ENCODE data around the gene GKAP1. TPM values are rescaled to one million over a fixed set of nuclear protein-coding genes. Genes with fewer than 3 reads are reported as not detected.
"Not testable (repeated sequence)": the region's sequence is repeated elsewhere in the genome, so short reads cannot be mapped to it uniquely, and the experiment has no call there.

GKAP1 gene
- total RNA-seq, 1 donor from 2014 or later, result 33.4 TPM

GRCh38 chr9:83815120-83815519 is 2.4 kb downstream of the GKAP1 start:
- Histone ChIP-seq H3K27me3 (peaks cover 24% of the 10 kb centered on the region), H4K20me1 (ENCODE audit: low read depth) (peaks cover 12% of the 10 kb centered on the region), H3K79me2 (ENCODE audit: low read depth) (peaks cover 12% of the 10 kb centered on the region)
- not testable (repeated sequence) for H3K27ac ChIP-seq; H3K4me1 ChIP-seq; H3K27me3 Mint-ChIP-seq (ENCODE audit: insufficient read depth, low read depth); H3K27ac Mint-ChIP-seq; H3K4me2 ChIP-seq; H3K9me3 Mint-ChIP-seq; H3K36me3 ChIP-seq; H3K9ac ChIP-seq; H3K4me1 Mint-ChIP-seq; H3K9me3 ChIP-seq (ENCODE audit: low read depth); H3F3A ChIP-seq (ENCODE audit: low read depth); DNase-seq (ENCODE audit: low spot score); H3K4me3 ChIP-seq; H2AFZ ChIP-seq (replicated peaks)
- Mint-ChIP-seq H3K36me3 (peaks cover 10% of the 10 kb centered on the region), H3K4me3 (peak overlapping the region; percentile 10)

GRCh38 chr9:83809213-83809612 is 8.4 kb downstream of the GKAP1 start:
- not testable (repeated sequence) for H2AFZ ChIP-seq (replicated peaks); H3K4me3 Mint-ChIP-seq; H3K27ac Mint-ChIP-seq; H3K9ac ChIP-seq; H3K4me2 ChIP-seq; DNase-seq (ENCODE audit: low spot score); H3K27ac ChIP-seq; H3K4me1 ChIP-seq; H3K4me3 ChIP-seq; H3K36me3 ChIP-seq; H3K4me1 Mint-ChIP-seq; H3K9me3 ChIP-seq (ENCODE audit: low read depth); H4K20me1 ChIP-seq (ENCODE audit: low read depth); H3F3A ChIP-seq (ENCODE audit: low read depth); H3K27me3 ChIP-seq; H3K27me3 Mint-ChIP-seq (ENCODE audit: insufficient read depth, low read depth); H3K9me3 Mint-ChIP-seq; H3K79me2 ChIP-seq (ENCODE audit: low read depth)
- H3K36me3 Mint-ChIP-seq, result peaks cover 20% of the 10 kb centered on the region

GRCh38 chr9:83804454-83804853 is 13.1 kb downstream of the GKAP1 start:
- not testable (repeated sequence) for H4K20me1 ChIP-seq (ENCODE audit: low read depth); DNase-seq (ENCODE audit: low spot score); H3K9me3 Mint-ChIP-seq; H3K4me3 Mint-ChIP-seq; H3K9me3 ChIP-seq (ENCODE audit: low read depth); H3K27me3 ChIP-seq; H3K9ac ChIP-seq; H3K4me1 Mint-ChIP-seq; H3K27ac ChIP-seq; H3F3A ChIP-seq (ENCODE audit: low read depth); H3K4me1 ChIP-seq; H3K27ac Mint-ChIP-seq; H3K36me3 ChIP-seq; H2AFZ ChIP-seq (replicated peaks); H3K27me3 Mint-ChIP-seq (ENCODE audit: insufficient read depth, low read depth); H3K79me2 ChIP-seq (ENCODE audit: low read depth); H3K4me3 ChIP-seq; H3K4me2 ChIP-seq
- peaks cover 23% of the 10 kb centered on the region for H3K36me3 Mint-ChIP-seq

GRCh38 chr9:83803941-83804340 is 13.6 kb downstream of the GKAP1 start:
- H3K27ac ChIP-seq; H3K36me3 ChIP-seq; H3F3A ChIP-seq (ENCODE audit: low read depth); H3K4me1 Mint-ChIP-seq; H3K4me2 ChIP-seq; H2AFZ ChIP-seq (replicated peaks); H3K9ac ChIP-seq; DNase-seq (ENCODE audit: low spot score); H3K27me3 ChIP-seq; H3K79me2 ChIP-seq (ENCODE audit: low read depth); H4K20me1 ChIP-seq (ENCODE audit: low read depth); H3K9me3 ChIP-seq (ENCODE audit: low read depth); H3K4me3 Mint-ChIP-seq; H3K27ac Mint-ChIP-seq; H3K9me3 Mint-ChIP-seq; H3K27me3 Mint-ChIP-seq (ENCODE audit: insufficient read depth, low read depth); H3K4me3 ChIP-seq; H3K4me1 ChIP-seq: not testable (repeated sequence)
- H3K36me3 Mint-ChIP-seq, result peaks cover 25% of the 10 kb centered on the region

- H4K20me1 ChIP-seq (ENCODE audit: low read depth), result no peaks in the 10 kb centered on the region
- H2AFZ ChIP-seq (replicated peaks), result no peak overlapping the region
- Mint-ChIP-seq H3K27me3 (ENCODE audit: insufficient read depth, low read depth) (no peaks in the 10 kb centered on the region), H3K9me3 (peaks cover 3% of the 10 kb centered on the region), H3K36me3 (peaks cover 20% of the 10 kb centered on the region), H3K4me1 (no peaks in the 10 kb centered on the region), H3K4me3 (no peak overlapping the region), H3K27ac (no peak overlapping the region)
- no peak for TF ChIP-seq CTCF (IDR thresholded peaks at IDR 0.05)
- TF ChIP-seq EZH2 (IDR thresholded peaks at IDR 0.05), result no peak
- TF ChIP-seq EZH2phosphoT487 (IDR thresholded peaks at IDR 0.05), result no peak
- H3K9me3 ChIP-seq (ENCODE audit: low read depth), result no peaks in the 10 kb centered on the region
- no peak overlapping the region for H3K9ac ChIP-seq
- H3K27ac ChIP-seq, result no peak overlapping the region
- H3K4me1 ChIP-seq, result no peaks in the 10 kb centered on the region
- no peak overlapping the region for H3K4me3 ChIP-seq
- H3K36me3 ChIP-seq, result peaks cover 11% of the 10 kb centered on the region
- no peaks in the 10 kb centered on the region for H3K27me3 ChIP-seq
- no peak for DNase-seq (ENCODE audit: low spot score)
- H3K79me2 ChIP-seq (ENCODE audit: low read depth), result no peaks in the 10 kb centered on the region
- H3F3A ChIP-seq (ENCODE audit: low read depth), result no peaks in the 10 kb centered on the region
- H3K4me2 ChIP-seq, result no peak overlapping the region
These were observed 17.1 kb downstream of the GKAP1 start for GRCh38 chr9:83800236-83801033.
